Thoracic aorta (tissue), 2 donors: Measurements from ENCODE around the gene SLC4A7. TPM values are rescaled to one million over a fixed set of nuclear protein-coding genes. Genes with fewer than 3 reads are reported as not detected.

Experiments
- ATAC-seq: fragments of 150-250 bp; one replicate; pipeline ENCODE4 v1.8.0; 2017; ENCODE audit warnings: low read depth; ENCODE audit not compliant: insufficient number of reproducible peaks, low FRiP score
- DNase-seq: peaks from one replicate; pipeline ENCODE4 v3.0.0-alpha.2; 2020; ENCODE audit warnings: low spot score
- H3K27ac ChIP-seq, 2 donors: fragments of 200-600 bp; sonication (generic); 1 replicate in 1 of 2; 2 replicates in 1 of 2; pipeline ENCODE4 v1.5.1; 2016; ENCODE audit warnings: mild to moderate bottlenecking in 2 of 2, moderate library complexity in 2 of 2
- H3K27me3 ChIP-seq: fragments of 200-600 bp; sonication (generic); replicated peaks from 2 replicates; pipeline ENCODE4 v1.6.0; 2016; ENCODE audit warnings: mild to moderate bottlenecking; ENCODE audit not compliant: insufficient read depth
- H3K36me3 ChIP-seq: fragments of 200-600 bp; sonication (generic); one replicate; pipeline ENCODE4 v1.5.1; 2016
- H3K4me1 ChIP-seq, 2 donors: fragments of 200-600 bp; sonication (generic); 1 replicate in 1 of 2; 2 replicates in 1 of 2; pipeline versions ENCODE4 v1.5.1 to v1.6.0; 2016; ENCODE audit warnings: low read depth in 2 of 2, mild to moderate bottlenecking in 1 of 2; ENCODE audit not compliant: control insufficient read depth in 1 of 2
- H3K4me3 ChIP-seq: fragments of 200-600 bp; sonication (generic); 2 replicates; pipeline ENCODE4 v1.5.1; 2016; ENCODE audit warnings: mild to moderate bottlenecking
- H3K9me3 ChIP-seq: fragments of 200-600 bp; sonication (generic); 2 replicates; pipeline ENCODE4 v1.5.1; 2016
- total RNA-seq, 2 donors: library from RNA; depleted of rRNA; stranded (reverse); fragments of >200 nt; gene quantifications; one replicate each; pipeline versions ENCODE4 v1.1.0 to v1.2.3, GENCODE V29; 2016
- TF ChIP-seq, protein P1 (sequence below): fragments of 200-600 bp; sonication (generic); IDR thresholded peaks from one replicate; pipeline ENCODE4 v1.5.1; 2019; ENCODE audit warnings: antibody characterized with exemption

The SLC4A7 gene
- total RNA-seq, 2 donors from 2014 or later: 50.0 to 176 TPM

GRCh38 chr3:27387625-27388024 is 96.6 kb downstream of the SLC4A7 start:
- no peak overlapping the region for H3K4me3 ChIP-seq
- TF ChIP-seq, protein P1, sequence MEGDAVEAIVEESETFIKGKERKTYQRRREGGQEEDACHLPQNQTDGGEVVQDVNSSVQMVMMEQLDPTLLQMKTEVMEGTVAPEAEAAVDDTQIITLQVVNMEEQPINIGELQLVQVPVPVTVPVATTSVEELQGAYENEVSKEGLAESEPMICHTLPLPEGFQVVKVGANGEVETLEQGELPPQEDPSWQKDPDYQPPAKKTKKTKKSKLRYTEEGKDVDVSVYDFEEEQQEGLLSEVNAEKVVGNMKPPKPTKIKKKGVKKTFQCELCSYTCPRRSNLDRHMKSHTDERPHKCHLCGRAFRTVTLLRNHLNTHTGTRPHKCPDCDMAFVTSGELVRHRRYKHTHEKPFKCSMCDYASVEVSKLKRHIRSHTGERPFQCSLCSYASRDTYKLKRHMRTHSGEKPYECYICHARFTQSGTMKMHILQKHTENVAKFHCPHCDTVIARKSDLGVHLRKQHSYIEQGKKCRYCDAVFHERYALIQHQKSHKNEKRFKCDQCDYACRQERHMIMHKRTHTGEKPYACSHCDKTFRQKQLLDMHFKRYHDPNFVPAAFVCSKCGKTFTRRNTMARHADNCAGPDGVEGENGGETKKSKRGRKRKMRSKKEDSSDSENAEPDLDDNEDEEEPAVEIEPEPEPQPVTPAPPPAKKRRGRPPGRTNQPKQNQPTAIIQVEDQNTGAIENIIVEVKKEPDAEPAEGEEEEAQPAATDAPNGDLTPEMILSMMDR: no peak
- no peaks in the 10 kb centered on the region for H3K4me1 ChIP-seq
- no peaks in the 10 kb centered on the region for H3K9me3 ChIP-seq
- H3K27ac ChIP-seq: no peak overlapping the region
- ATAC-seq: no peak
- no peak for DNase-seq
- H3K36me3 ChIP-seq: peaks cover 10% of the 10 kb centered on the region
- H3K27me3 ChIP-seq: no peaks in the 10 kb centered on the region

GRCh38 chr3:27385504-27385903 is 98.7 kb downstream of the SLC4A7 start:
- ATAC-seq: no peak
- H3K36me3 ChIP-seq: peaks cover 21% of the 10 kb centered on the region
- no peak overlapping the region for H3K4me3 ChIP-seq
- no peak for DNase-seq
- TF ChIP-seq, protein P1: no peak
- H3K27me3 ChIP-seq: no peaks in the 10 kb centered on the region
- peaks cover 0 to 6% of the 10 kb centered on the region in 2 donors for H3K4me1 ChIP-seq
- no peaks in the 10 kb centered on the region for H3K9me3 ChIP-seq
- no peak overlapping the region for H3K27ac ChIP-seq

GRCh38 chr3:27384191-27384590 is 100.0 kb downstream of the SLC4A7 start:
- ATAC-seq (no peak), DNase-seq (no peak)
- Histone ChIP-seq H3K27ac (no peak overlapping the region), H3K27me3 (no peaks in the 10 kb centered on the region), H3K36me3 (peaks cover 21% of the 10 kb centered on the region), H3K4me1 (peaks cover 0 to 6% of the 10 kb centered on the region in 2 donors), H3K4me3 (no peak overlapping the region), H3K9me3 (no peaks in the 10 kb centered on the region)
- TF ChIP-seq, protein P1: no peak

GRCh38 chr3:27380433-27381357 is 103.5 kb downstream of the SLC4A7 start:
- Histone ChIP-seq H3K36me3 (peaks cover 16% of the 10 kb centered on the region), H3K27me3 (no peaks in the 10 kb centered on the region)
- ATAC-seq: no peak

DNA sequence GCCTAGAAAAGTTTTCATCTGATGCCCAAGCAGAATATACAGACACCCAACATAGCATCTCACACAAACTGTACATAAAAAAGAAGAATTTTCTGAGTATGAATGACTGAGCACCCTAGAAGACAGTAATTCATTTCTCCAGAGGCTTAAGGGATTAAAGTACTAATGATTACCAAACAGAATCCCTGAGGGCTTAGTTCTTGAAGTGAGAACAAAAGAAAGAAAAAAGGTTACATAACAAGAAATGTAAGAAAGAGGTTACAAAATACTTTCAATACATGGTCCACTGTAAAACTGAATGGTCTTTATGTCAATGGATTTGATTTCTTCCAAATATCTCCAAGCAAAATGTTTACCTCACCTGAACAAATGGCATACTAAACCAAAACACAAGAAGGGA is 105.9 kb downstream of the SLC4A7 start:
- H3K4me3 ChIP-seq: no peak overlapping the region
- H3K27ac ChIP-seq: no peak overlapping the region
- DNase-seq (no peak), ATAC-seq (no peak)
- H3K4me1 ChIP-seq: peaks cover 0 to 6% of the 10 kb centered on the region in 2 donors
- TF ChIP-seq, protein P1: no peak
- H3K27me3 ChIP-seq: no peaks in the 10 kb centered on the region
- H3K9me3 ChIP-seq: no peaks in the 10 kb centered on the region
- peaks cover 16% of the 10 kb centered on the region for H3K36me3 ChIP-seq

More at GRCh38 chr3:27380433-27381357, 103.5 kb downstream of the SLC4A7 start:
- DNase-seq: no peak
- H3K4me1 ChIP-seq: peaks cover 0 to 6% of the 10 kb centered on the region in 2 donors
- H3K9me3 ChIP-seq: no peaks in the 10 kb centered on the region
- TF ChIP-seq, protein P1: no peak
- no peak overlapping the region for H3K4me3 ChIP-seq
- no peak overlapping the region for H3K27ac ChIP-seq
